GM19193 (cell line): ENCODE results near the gene CAMK1G.

Experiments
- POLR2A ChIP-seq: IDR thresholded peaks from 4 replicates; pipeline ENCODE4 v1.6.1; 2011; ENCODE audit not compliant: insufficient read depth, insufficient read length; ENCODE audit errors: extremely low read depth

Gene CAMK1G

DNA sequence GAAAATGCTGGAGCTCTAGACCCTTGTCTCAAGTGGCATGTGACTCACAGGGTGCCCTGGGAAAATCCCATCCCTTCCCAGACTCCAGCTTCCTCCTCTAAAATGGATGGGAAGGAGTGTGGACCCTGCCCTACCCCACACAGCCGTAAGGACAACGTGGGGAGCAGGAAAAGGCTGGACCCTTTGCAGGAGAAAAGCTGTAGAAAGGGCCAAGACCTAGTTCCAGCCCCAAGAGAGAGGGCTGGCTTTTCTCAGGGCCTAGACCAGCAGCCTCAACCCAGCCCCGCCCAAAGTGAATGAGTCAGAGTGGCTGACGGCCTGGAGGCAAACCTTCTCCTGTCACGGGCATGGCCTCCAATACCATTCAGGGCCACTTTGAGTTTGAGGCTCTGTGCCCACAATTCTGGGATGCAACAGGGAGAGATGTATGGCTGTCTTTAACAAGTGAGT lies 67.6 kb downstream of the CAMK1G start:
- TF ChIP-seq POLR2A: no peak

DNA sequence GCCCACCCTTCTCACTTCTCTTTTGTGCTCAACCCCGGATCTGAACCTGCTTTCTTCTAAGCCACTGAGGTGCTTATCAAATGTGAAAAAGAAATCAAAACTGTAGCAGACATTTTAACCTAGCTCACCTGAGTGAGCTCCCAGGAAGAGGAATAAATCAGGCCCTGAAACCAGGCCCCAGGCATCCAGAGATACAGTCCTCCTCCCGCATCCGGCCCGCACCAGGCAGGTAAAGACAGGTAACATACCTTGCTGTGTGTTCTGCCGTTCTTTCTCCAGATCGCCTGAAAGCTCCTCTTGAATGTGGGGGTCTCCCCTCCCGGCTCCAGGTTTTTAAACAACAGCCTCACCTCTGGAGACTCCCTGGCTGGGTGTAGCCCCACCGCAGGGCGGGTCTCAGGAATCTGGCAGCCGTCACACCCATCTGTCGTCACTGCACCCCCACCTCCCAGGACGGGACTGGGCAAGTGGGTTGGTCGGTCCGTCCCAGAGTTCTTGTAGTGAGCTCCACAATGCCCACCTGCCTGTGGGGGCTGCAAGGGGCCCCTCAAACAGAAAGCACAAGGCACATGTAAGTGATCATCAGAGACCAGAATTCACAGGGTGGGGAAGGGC lies 68.7 kb downstream of the CAMK1G start, which contains the start of gene LAMB3:
Gene LAMB3, minus strand, starts transcription at position 305 of the 615 bp plus-strand sequence. CDS start 1,481 bp downstream, outside the sequence.
- no peak for TF ChIP-seq POLR2A

- no peak for TF ChIP-seq POLR2A
These were observed 69.4 kb downstream of the CAMK1G start for GRCh38 chr1:209652873-209653401.

DNA sequence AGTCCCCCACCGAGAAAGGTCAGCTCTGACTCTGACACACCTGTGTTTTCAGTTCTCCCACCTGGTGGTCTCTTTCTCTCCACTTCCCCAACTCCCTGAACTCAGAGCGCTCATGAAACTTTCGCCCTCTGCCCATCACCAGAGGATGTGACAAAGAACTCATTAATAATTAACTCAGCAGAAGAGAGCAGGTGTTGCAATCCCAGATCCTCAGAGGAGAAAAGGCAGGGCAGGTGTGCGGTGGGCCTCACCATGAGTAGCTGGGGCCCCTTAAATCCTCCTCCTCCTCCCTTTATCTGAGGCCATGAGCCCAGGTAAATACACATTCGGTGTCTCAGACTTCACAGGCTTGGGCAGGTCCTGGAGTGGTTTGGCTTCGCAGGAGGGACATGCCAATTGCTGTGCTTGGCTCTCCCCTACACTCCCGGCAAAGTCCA lies 70.4 kb downstream of the CAMK1G start:
- no peak for TF ChIP-seq POLR2A

DNA sequence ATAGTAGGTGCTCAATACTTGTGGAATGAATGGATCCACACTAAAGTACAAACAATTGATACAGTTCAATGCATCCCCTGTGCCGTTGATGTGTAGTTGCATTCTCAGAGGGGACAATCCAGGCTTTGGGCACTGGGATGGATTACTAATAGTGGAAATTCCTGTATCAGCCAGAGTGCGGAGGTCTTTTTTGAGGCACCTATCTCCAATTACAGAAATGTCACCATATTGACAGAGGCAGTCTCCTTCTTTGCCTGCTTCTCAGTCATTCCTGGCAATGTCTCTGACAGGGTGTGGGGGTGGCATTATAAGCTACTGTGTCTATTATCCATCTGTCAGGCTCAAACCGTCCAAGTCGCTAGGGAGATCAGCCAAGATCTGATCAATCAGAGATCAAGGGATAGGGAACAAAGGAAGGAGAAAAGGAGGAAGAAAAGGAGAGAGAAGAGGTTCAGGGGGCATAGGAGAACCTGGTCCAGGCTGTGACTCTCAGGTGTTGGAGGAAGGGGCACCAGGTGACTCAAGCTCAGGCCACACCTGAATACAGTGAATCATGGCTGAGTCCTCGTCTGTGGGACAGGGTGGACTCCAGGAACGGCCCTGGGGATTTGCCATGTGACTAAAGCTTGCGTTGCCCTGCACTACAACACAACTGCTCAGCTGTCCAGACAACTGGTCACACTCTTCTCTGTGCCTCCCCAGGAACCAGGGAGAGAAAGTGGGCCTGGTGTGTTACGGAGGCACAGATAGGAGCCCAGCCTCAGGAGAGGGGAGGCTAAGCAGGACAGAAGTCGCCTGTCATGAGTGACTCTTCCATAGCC lies 72.1 kb downstream of the CAMK1G start:
- no peak for TF ChIP-seq POLR2A

DNA sequence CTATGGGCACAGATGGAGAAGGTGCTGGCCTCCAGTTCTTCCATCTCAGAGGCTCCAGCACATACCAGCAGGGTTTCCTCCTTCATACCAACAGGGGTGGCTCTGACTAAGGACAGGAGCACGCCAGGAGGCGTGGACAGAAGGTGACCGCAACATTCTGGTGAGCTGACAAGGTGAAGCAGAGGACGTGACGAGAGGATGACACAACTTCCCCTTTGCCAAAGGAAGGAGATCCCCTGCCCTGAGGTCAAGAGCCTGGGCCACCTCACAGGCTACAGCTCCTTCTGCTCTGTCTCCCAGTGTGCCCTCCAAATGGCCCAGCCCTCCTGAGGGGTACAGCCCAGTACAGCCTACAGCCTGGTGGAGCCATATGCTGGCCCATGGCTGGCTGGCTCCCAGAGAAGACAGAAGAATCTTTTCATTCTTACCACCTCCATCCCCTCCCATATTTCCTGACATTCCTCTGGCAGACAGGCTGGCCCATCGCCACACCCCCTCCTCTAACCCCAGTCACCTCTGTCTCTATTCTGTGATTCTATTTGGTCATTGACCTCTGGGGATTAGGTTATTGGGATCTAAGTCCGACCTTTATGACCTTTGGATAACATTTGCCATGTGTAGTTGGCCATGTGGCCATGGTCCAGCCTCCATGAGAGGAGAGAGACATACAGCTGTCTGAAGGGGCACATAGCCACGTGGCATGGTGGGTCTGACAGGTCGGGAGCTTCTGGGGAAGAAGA lies 73.8 kb downstream of the CAMK1G start:
- TF ChIP-seq POLR2A: peak; percentile 19

DNA sequence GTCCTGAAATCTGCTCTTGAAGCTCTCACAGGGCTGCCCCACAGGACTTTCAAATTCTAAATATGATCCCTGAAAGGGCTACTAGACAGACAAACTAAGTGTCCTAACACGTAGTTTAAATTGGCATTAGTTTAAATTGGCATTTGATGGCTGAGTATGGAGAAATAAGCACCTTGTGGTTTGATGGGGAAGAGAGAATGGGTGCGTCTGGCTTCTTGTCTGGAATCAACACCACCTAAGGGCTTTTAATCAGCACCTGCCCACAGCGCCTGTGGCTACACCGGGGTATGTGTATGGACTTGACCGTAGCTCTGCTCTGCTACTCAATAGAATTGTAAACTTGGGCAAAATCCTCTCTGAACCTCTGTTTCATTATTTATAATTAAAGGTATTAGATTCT lies 74.4 kb downstream of the CAMK1G start:
- no peak for TF ChIP-seq POLR2A

- no peak for TF ChIP-seq POLR2A
These were observed 76.4 kb downstream of the CAMK1G start for GRCh38 chr1:209659909-209660308.

GRCh38 chr1:209661071-209661470 lies 77.6 kb downstream of the CAMK1G start:
- no peak for TF ChIP-seq POLR2A

DNA sequence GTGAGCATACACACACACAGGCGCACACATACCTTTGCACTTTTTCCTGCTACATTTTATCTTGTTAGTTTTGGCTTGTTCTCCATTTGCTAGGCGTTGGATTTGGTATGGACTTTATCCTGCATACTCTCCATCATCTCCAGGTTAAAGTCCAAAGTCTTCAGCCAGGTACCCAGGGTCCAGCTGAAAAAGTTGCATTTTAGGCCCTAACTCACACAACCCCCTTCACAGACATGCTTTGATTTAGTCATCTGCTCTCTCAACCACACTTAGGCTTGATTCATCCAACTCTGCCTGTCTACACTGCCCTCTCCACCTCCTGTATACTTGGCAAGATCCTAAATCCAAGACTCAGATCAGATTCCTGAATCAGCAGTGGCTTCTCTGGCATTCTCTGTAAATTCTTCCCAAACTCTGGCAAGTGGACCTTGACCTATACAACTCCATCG lies 79.4 kb downstream of the CAMK1G start:
- TF ChIP-seq POLR2A: no peak
